Activated naive CD4-positive, alpha-beta T cell treated with anti-CD3 and anti-CD28 coated beads for 36 hours (primary cell): Measurements from ENCODE around the gene TTLL8. TPM values are rescaled to one million over a fixed set of nuclear protein-coding genes. Genes with fewer than 3 reads are reported as not detected.
"Not testable (repeated sequence)": the region's sequence is repeated elsewhere in the genome, so short reads cannot be mapped to it uniquely, and the experiment has no call there.

ENCODE experiments used
- CTCF ChIA-PET: fragments of 350-600 bp; sonication (Branson Sonifier 250); formaldehyde crosslinking; loops from one replicate; lab custom pipeline; 2021; ENCODE audit warnings: antibody characterized with exemption; lab: Charles Lee
- DNase-seq: peaks from one replicate; pipeline ENCODE4 v3.0.0-alpha.2; 2020
- H3K27ac Mint-ChIP-seq: one replicate; pipeline ENCODE4 v1.8.0; 2021; ENCODE audit warnings: mild to moderate bottlenecking, mixed read lengths
- H3K27me3 Mint-ChIP-seq: one replicate; pipeline ENCODE4 v1.8.0; 2021; ENCODE audit warnings: low read depth, mixed read lengths
- H3K36me3 Mint-ChIP-seq: one replicate; pipeline ENCODE4 v1.8.0; 2021; ENCODE audit warnings: low read depth, mixed read lengths
- H3K4me1 Mint-ChIP-seq: one replicate; pipeline ENCODE4 v1.8.0; 2021; ENCODE audit warnings: low read depth, mixed read lengths
- H3K4me3 Mint-ChIP-seq: one replicate; pipeline ENCODE4 v1.8.0; 2021; ENCODE audit warnings: mild to moderate bottlenecking, moderate library complexity, mixed read lengths
- H3K9me3 Mint-ChIP-seq: one replicate; pipeline ENCODE4 v1.8.0; 2021; ENCODE audit warnings: mixed read lengths
- intact Hi-C: fragments of 100-400 bp; cut with micrococcal nuclease; formaldehyde crosslinking; loops from one replicate; pipeline ENCODE4 v1.15.1; 2023
- total RNA-seq, 2 experiments: library from RNA; stranded (reverse); gene quantifications; one replicate each; pipeline ENCODE4 v1.2.3, GENCODE V29; 2021

Gene TTLL8
- total RNA-seq, 2 experiments from 2014 or later: not detected

DNA sequence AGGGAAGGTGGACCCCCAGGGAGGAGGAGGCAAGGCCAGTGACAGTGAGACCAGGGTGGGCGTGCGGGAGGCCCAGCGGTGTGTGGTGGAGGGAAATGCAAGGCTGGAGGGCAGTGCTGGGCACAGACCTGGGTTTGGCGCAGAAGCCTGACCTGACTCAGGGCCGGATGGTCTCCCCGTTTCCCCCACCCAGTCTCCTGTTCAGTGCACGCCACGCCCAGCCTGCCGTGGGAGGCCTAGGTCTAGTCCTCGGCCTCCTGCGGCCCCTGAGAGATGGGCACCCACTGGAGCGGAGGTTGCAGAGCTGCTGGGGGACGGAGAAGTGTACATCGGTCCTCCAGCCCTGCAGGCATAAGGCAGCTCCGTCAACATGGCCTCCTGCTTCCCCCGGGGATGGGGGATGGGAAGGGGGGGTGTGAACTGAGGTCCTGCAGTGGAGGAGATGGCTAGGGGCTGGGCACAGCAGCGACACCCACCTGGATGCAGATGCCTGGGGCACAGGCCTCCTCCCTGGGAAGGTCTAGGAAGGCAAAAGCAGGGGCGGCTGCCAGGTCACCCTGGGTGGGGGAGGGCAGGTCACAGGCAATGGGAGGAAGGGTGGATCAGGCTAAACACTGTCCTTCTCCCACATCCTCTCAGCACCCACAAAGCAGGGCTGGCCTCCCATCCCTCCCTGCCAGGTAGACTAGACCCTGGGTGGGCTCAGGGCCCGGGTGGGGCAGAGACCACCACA is 61.4 kb downstream of the TTLL8 start:
- no peak overlapping the region for H3K4me3 Mint-ChIP-seq
- intact Hi-C loops: no loop called here
- CTCF ChIA-PET: interaction anchor here (1.0 to 5.6 kb wide), 3 partner anchors 9 to 33 kb away, joined by 5 to 68 read pairs (median 22); no protein-coding TSS in a partner anchor
- peaks cover 6% of the 10 kb centered on the region for H3K4me1 Mint-ChIP-seq
- H3K27me3 Mint-ChIP-seq: peaks cover 6% of the 10 kb centered on the region
- no peak for DNase-seq
- peaks cover 2% of the 10 kb centered on the region for H3K9me3 Mint-ChIP-seq
- no peak overlapping the region for H3K27ac Mint-ChIP-seq
- H3K36me3 Mint-ChIP-seq: peaks cover 2% of the 10 kb centered on the region

- peaks cover 6% of the 10 kb centered on the region for H3K4me1 Mint-ChIP-seq
- DNase-seq: no peak
- H3K36me3 Mint-ChIP-seq: peaks cover 4% of the 10 kb centered on the region
- H3K4me3 Mint-ChIP-seq: no peak overlapping the region
- CTCF ChIA-PET: interaction anchor here (1.0 to 5.6 kb wide), 3 partner anchors 10 to 34 kb away, joined by 5 to 68 read pairs (median 22); no protein-coding TSS in a partner anchor
- peaks cover 6% of the 10 kb centered on the region for H3K9me3 Mint-ChIP-seq
- H3K27ac Mint-ChIP-seq: no peak overlapping the region
- intact Hi-C loops: no loop called here
- peaks cover 6% of the 10 kb centered on the region for H3K27me3 Mint-ChIP-seq
Observed at GRCh38 chr22:49996119-49996517, 62.0 kb downstream of the TTLL8 start.

- Mint-ChIP-seq H3K4me1 (peaks cover 6% of the 10 kb centered on the region), H3K4me3 (no peak overlapping the region), H3K27ac (no peak overlapping the region), H3K9me3 (peaks cover 11% of the 10 kb centered on the region), H3K27me3 (peaks cover 6% of the 10 kb centered on the region), H3K36me3 (peaks cover 4% of the 10 kb centered on the region)
- no peak for DNase-seq
- CTCF ChIA-PET: interaction anchor here (1.0 to 5.6 kb wide), 4 partner anchors 10 to 35 kb away, joined by 5 to 68 read pairs (median 24); no protein-coding TSS in a partner anchor
- intact Hi-C loops: no loop called here
Observed at GRCh38 chr22:49995361-49996118, 62.6 kb downstream of the TTLL8 start.

GRCh38 chr22:49995041-49995360 is 63.1 kb downstream of the TTLL8 start:
- Mint-ChIP-seq H3K4me1 (peaks cover 6% of the 10 kb centered on the region), H3K36me3 (peaks cover 4% of the 10 kb centered on the region), H3K27me3 (peaks cover 6% of the 10 kb centered on the region), H3K4me3 (no peak overlapping the region), H3K9me3 (peaks cover 14% of the 10 kb centered on the region), H3K27ac (peak overlapping the region; percentile 53)
- intact Hi-C loops: no loop called here
- no peak for DNase-seq
- CTCF ChIA-PET: interaction anchor here (1.7 to 5.6 kb wide), 5 partner anchors 12 to 64 kb away, joined by 10 to 68 read pairs (median 22); no protein-coding TSS in a partner anchor

DNA sequence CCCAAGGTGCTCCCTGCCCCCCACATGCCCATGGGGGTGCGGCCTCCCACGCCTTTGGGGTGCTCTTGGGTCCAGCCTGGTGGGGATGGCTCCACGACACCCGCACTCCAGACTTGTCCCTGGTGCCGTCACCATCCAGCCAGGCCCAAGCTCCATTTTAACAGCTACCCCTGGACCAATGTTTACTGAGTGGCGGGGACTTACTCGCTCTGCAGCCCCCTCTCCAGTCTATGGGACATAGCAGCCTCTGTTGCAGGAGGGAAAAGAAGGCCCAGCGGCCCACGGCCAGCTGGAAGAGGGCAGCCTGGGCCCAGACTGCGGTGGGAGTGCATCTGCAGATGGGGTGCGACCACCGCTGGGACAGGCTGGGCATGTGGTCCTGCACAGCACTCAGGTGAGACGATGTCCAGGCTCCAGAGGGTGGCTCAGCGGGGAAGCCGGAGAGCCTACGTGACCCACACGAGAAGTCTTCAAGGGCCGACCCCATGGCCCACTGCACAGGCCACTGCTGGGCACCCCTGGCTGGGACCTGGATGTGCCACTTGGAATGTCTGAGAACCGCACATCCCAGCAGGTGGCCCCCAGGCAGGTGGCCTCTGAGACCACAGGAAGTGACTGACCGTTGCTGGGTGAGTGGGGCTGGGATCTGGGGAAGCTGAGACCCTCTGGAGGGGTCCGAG is 63.6 kb downstream of the TTLL8 start:
- Mint-ChIP-seq H3K4me1 (peaks cover 6% of the 10 kb centered on the region), H3K36me3 (peaks cover 4% of the 10 kb centered on the region), H3K9me3 (peaks cover 15% of the 10 kb centered on the region), H3K27ac (no peak overlapping the region), H3K27me3 (peaks cover 6% of the 10 kb centered on the region), H3K4me3 (no peak overlapping the region)
- DNase-seq: peak; percentile 3
- intact Hi-C loops: no loop called here
- CTCF ChIA-PET: interaction anchor here (1.1 to 5.6 kb wide), 9 partner anchors 8 to 64 kb away, joined by 3 to 68 read pairs (median 10); no protein-coding TSS in a partner anchor

GRCh38 chr22:49993649-49994360 is 64.3 kb downstream of the TTLL8 start:
- H3K9me3 Mint-ChIP-seq: peaks cover 17% of the 10 kb centered on the region
- peak overlapping the region; percentile 19 for H3K27ac Mint-ChIP-seq
- H3K4me1 Mint-ChIP-seq: peaks cover 4% of the 10 kb centered on the region
- peaks cover 2% of the 10 kb centered on the region for H3K27me3 Mint-ChIP-seq
- peaks cover 4% of the 10 kb centered on the region for H3K36me3 Mint-ChIP-seq
- no peak for DNase-seq
- intact Hi-C loops: loop anchor here (1.0 to 2.0 kb wide), 4 partner anchors 15 to 227 kb away; no protein-coding TSS in a partner anchor
- CTCF ChIA-PET: interaction anchor here (1.1 to 5.6 kb wide), 12 partner anchors 9 to 68 kb away, joined by 3 to 68 read pairs (median 10); no protein-coding TSS in a partner anchor
- no peak overlapping the region for H3K4me3 Mint-ChIP-seq

DNA sequence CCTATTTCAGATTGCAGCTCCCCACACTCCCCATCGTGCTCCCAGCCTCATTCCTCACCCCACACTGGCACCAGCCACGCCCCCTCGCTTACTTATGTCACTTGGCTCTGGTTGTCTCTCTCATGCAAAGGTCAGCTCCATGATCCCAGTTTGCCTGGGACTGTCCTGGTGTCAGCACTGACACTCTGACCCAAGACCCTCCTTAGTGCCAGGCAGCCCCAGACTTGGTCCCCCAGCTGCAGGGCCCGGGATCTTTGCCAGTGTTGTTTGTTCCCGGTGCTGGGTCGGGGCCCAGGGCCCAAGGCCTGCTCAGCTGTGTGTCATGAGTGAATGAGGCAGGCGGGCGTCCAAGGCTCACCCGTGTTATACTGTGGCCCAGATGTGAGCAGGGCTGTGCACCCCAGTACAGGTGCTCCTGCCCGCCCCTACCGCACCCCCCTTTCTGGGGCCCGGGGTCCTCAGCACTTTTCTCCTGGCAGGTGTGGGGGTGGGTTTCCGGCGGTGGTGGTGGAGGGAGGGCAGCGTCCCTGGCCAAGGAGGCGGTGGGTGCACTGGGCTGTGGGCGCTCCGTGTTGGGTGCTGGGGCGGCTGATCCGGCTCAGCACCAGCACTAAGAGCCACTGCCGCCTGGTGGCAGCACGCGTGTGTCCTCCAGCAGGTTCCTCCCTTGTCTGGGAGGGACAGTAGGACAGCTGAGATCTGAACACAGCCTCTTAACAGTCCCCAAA is 65.0 kb downstream of the TTLL8 start:
- Mint-ChIP-seq H3K36me3 (peaks cover 4% of the 10 kb centered on the region), H3K27me3 (no peaks in the 10 kb centered on the region), H3K4me3 (no peak overlapping the region)

GRCh38 chr22:49991907-49992533 is 66.1 kb downstream of the TTLL8 start:
- Mint-ChIP-seq H3K27me3 (no peaks in the 10 kb centered on the region), H3K36me3 (peaks cover 4% of the 10 kb centered on the region)
- CTCF ChIA-PET: interaction anchor here (0.7 to 5.6 kb wide), 9 partner anchors 9 to 66 kb away, joined by 3 to 68 read pairs (median 9); no protein-coding TSS in a partner anchor

More for the DNA sequence above, 65.0 kb downstream of the TTLL8 start:
- peak overlapping the region; percentile 19 for H3K27ac Mint-ChIP-seq
- peak; percentile 85 for DNase-seq
- peaks cover 4% of the 10 kb centered on the region for H3K4me1 Mint-ChIP-seq
- peaks cover 17% of the 10 kb centered on the region for H3K9me3 Mint-ChIP-seq
- intact Hi-C loops: loop anchor here (1.0 to 2.0 kb wide), 4 partner anchors 14 to 226 kb away; no protein-coding TSS in a partner anchor
- CTCF ChIA-PET: interaction anchor here (0.7 to 5.6 kb wide), 14 partner anchors 9 to 67 kb away, joined by 3 to 68 read pairs (median 8); no protein-coding TSS in a partner anchor

GRCh38 chr22:49991167-49991566 is 66.9 kb downstream of the TTLL8 start:
- DNase-seq: no peak
- no peaks in the 10 kb centered on the region for H3K27me3 Mint-ChIP-seq
- peaks cover 4% of the 10 kb centered on the region for H3K36me3 Mint-ChIP-seq
- intact Hi-C loops: no loop called here
- CTCF ChIA-PET: interaction anchor here (1.0 to 2.3 kb wide), 4 partner anchors 9 to 40 kb away, joined by 3 to 9 read pairs (median 6); no protein-coding TSS in a partner anchor
- H3K27ac Mint-ChIP-seq: no peak overlapping the region
- H3K9me3 Mint-ChIP-seq: peaks cover 28% of the 10 kb centered on the region
- H3K4me3 Mint-ChIP-seq: no peak overlapping the region
- H3K4me1 Mint-ChIP-seq: peaks cover 4% of the 10 kb centered on the region

More at GRCh38 chr22:49991907-49992533, 66.1 kb downstream of the TTLL8 start:
- Mint-ChIP-seq H3K9me3 (peaks cover 19% of the 10 kb centered on the region), H3K4me3 (no peak overlapping the region), H3K4me1 (peaks cover 4% of the 10 kb centered on the region), H3K27ac (no peak overlapping the region)
- intact Hi-C loops: loop anchor here (2.0 kb wide), 1 partner anchor 13 kb away; no protein-coding TSS in a partner anchor
- no peak for DNase-seq

DNA sequence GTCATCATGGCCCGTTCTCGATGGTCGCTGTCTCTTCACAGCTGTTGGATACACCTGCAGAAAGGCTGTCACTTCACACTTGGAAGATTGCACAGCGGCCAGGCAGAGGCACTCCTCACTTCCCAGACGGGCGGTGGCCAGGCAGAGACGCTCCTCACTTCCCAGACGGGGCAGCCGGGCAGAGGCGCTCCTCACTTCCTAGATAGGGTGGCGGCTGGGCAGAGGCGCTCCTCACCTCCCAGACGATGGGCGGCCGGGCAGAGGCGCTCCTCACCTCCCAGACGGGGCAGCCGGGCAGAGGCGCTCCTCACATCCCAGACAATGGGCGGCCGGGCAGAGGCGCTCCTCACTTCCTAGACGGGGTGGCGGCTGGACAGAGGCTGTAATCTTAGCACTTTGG is 68.3 kb downstream of the TTLL8 start:
- CTCF ChIA-PET: interaction anchor here (1.1 to 1.3 kb wide), 2 partner anchors 41 to 60 kb away, joined by 4 to 7 read pairs; no protein-coding TSS in a partner anchor
- H3K4me3 Mint-ChIP-seq, H3K27ac Mint-ChIP-seq, H3K36me3 Mint-ChIP-seq, DNase-seq, H3K4me1 Mint-ChIP-seq, H3K27me3 Mint-ChIP-seq, intact Hi-C loops: not testable (repeated sequence)
- H3K9me3 Mint-ChIP-seq: peaks cover 41% of the 10 kb centered on the region
